ENCODE measurements around the gene PKM. TPM values are rescaled to one million over a fixed set of nuclear protein-coding genes. Genes with fewer than 3 reads are reported as not detected.
A peak's percentile ranks its signal among the peaks of the same experiment; 100 is the strongest.

Gene PKM
- total RNA-seq, 1 donor from 2014 or later: 604 TPM

DNA sequence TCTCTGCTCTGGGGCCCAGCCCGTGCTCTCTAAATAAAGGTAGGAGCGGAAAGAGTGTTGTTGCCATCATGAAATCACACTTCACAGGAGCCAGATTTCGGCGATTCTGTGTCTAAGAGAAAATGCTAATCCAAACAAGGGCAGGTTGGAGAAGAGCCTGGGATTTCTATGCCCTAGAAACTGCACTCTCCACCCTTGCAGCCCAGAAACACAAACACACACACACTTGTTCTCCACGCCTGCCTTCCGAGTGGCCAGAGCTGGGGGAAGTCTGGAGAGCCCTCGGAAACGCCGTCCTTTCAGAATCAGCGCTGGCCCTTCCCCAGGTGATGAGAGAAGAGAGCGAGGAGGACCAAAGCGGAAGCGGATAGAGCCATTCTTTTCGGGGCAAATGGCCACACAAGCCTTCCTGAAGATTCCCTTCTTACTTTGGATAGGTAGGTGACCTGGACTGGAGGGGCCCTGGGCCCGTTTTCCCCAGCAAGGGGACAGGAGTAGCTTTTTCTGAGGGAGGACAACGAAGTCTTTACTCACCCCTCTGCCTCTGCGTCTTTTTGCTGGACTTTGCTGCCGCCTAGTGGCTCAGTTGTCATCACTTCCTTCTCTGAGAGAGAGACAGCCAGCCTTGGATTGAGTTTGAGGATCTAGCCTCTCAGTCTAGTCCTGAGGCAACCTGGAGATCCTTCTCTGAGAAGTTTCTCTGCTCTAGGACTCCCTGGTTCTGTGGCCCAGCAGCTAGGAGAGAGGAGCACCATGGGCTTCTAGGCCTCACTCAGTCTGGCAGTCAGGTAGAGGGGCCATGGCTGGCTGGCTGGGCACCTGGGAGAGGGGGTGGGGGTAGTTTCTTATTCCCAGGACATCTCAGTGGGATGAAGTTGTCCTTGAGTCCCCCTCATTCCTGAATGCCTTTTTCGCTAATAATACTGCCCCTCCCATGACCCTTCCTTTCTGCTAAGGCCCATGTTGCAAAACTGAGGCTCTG is 75.1 kb downstream of the PKM start:
- H3K9me3 Mint-ChIP-seq (ENCODE audit: unreplicated experiment): no peaks in the 10 kb centered on the region
- peak; percentile 84 for DNase-seq (ENCODE audit: low spot score)
- peaks cover 4% of the 10 kb centered on the region for H3K27me3 Mint-ChIP-seq (ENCODE audit: unreplicated experiment)
- H3K4me1 Mint-ChIP-seq (ENCODE audit: unreplicated experiment): no peaks in the 10 kb centered on the region
- H3K36me3 Mint-ChIP-seq (ENCODE audit: low read depth, unreplicated experiment): no peaks in the 10 kb centered on the region
- H3K27ac Mint-ChIP-seq (ENCODE audit: unreplicated experiment): no peak overlapping the region
- TF ChIP-seq CTCF (IDR thresholded peaks at IDR 0.05; ENCODE audit: unreplicated experiment): peak; percentile 79
- H3K4me3 Mint-ChIP-seq (ENCODE audit: unreplicated experiment): peak overlapping the region; percentile 35

DNA sequence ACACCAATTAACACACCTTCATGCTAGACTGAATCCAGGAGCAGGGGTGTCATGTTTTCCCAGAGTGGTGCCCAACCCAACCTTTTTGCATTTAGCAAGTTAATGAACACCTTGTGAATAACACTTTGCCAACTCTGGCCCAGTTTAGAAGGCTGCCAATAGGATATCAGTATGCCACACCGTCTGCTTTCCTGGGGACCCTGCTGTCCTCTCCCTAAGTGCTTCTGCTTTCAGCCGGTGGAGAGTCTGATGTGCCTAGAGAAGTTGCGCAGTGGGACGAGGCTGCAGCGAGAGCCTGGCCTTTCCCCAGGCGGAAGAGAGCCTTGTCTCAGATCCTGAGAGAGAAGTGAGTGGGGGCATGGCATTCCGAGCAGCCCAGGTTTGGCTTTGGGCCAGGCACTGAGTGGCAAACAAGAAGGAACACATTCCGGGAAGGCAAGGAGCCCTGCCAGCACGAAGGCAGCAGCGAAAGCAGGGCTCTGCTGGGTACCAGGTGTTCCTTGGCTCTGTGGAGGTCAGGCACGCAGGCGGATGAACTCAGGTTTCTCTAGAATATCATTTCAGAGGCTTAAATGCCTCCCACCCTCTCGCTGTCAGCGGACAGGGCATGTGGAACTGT is 75.9 kb downstream of the PKM start:
- DNase-seq (ENCODE audit: low spot score): no peak
- Mint-ChIP-seq H3K4me3 (ENCODE audit: unreplicated experiment) (no peak overlapping the region), H3K27me3 (ENCODE audit: unreplicated experiment) (peaks cover 4% of the 10 kb centered on the region), H3K27ac (ENCODE audit: unreplicated experiment) (no peak overlapping the region), H3K36me3 (ENCODE audit: low read depth, unreplicated experiment) (no peaks in the 10 kb centered on the region), H3K9me3 (ENCODE audit: unreplicated experiment) (no peaks in the 10 kb centered on the region), H3K4me1 (ENCODE audit: unreplicated experiment) (no peaks in the 10 kb centered on the region)
- no peak for TF ChIP-seq CTCF (IDR thresholded peaks at IDR 0.05; ENCODE audit: unreplicated experiment)

GRCh38 chr15:72154316-72154715 is 76.7 kb downstream of the PKM start:
- TF ChIP-seq CTCF (IDR thresholded peaks at IDR 0.05; ENCODE audit: unreplicated experiment): no peak
- H3K27ac Mint-ChIP-seq (ENCODE audit: unreplicated experiment): no peak overlapping the region
- peaks cover 4% of the 10 kb centered on the region for H3K27me3 Mint-ChIP-seq (ENCODE audit: unreplicated experiment)
- H3K4me3 Mint-ChIP-seq (ENCODE audit: unreplicated experiment): no peak overlapping the region
- no peaks in the 10 kb centered on the region for H3K36me3 Mint-ChIP-seq (ENCODE audit: low read depth, unreplicated experiment)
- no peaks in the 10 kb centered on the region for H3K9me3 Mint-ChIP-seq (ENCODE audit: unreplicated experiment)
- H3K4me1 Mint-ChIP-seq (ENCODE audit: unreplicated experiment): no peaks in the 10 kb centered on the region
- no peak for DNase-seq (ENCODE audit: low spot score)

DNA sequence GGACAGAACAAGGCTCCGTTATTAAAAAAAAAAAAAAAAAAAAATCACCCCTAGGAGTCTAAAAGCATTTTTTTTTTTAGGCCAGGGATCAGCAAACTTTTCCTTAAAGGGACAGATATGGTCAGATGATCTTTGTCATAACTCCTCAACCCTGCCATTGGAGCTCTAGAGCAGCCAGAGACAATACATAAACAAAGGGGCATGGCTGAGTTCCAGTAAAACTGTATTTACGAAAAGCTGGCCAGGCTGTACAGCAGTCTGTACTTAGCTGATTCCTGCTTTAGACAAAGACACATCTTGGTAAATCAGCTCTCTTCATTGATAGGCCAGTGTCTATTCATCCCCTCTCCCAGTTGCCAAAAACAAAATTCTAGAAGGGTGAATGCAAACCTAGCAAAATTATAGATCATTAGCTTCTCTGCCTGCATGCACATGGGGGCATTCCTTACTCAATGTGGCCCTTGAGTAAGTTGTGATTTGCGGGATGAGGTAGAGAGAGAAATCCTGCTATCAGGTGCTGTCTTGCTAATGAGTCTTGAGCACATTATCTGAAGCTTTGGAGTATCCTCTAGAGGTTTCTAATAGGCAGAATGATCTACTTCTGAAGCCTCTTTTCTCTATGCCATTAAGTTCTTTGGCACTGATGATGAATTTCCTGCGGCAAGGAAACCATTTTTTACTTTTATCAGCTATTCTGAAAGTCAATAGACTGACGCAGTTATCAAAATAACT is 77.6 kb downstream of the PKM start:
- Mint-ChIP-seq H3K36me3 (ENCODE audit: low read depth, unreplicated experiment) (no peaks in the 10 kb centered on the region), H3K27me3 (ENCODE audit: unreplicated experiment) (peaks cover 4% of the 10 kb centered on the region), H3K4me3 (ENCODE audit: unreplicated experiment) (no peak overlapping the region), H3K9me3 (ENCODE audit: unreplicated experiment) (no peaks in the 10 kb centered on the region), H3K4me1 (ENCODE audit: unreplicated experiment) (peaks cover 2% of the 10 kb centered on the region), H3K27ac (ENCODE audit: unreplicated experiment) (no peak overlapping the region)
- no peak for TF ChIP-seq CTCF (IDR thresholded peaks at IDR 0.05; ENCODE audit: unreplicated experiment)
- DNase-seq (ENCODE audit: low spot score): no peak

Other genes starting within 250 kb of the PKM start
- 39.2 TPM for gene MYO9A, start 113.0 kb downstream of the PKM start, total RNA-seq (ENCODE audit: unreplicated experiment)
- 4.1 TPM for gene SENP8, start 112.8 kb downstream of the PKM start, total RNA-seq (ENCODE audit: unreplicated experiment)
- 0.31 TPM for gene GRAMD2A, start 33.4 kb downstream of the PKM start, total RNA-seq (ENCODE audit: unreplicated experiment)
- 77.4 TPM for gene PARP6, start 41.4 kb upstream of the PKM start, total RNA-seq (ENCODE audit: unreplicated experiment)
- 0.21 TPM for gene CELF6, start 89.0 kb upstream of the PKM start, total RNA-seq (ENCODE audit: unreplicated experiment)
- gene HEXA, start 144.8 kb upstream of the PKM start, total RNA-seq (ENCODE audit: unreplicated experiment): 123 TPM
- not detected for gene TMEM202, start 167.1 kb upstream of the PKM start, total RNA-seq (ENCODE audit: unreplicated experiment)
- 184 TPM for gene ARIH1, start 243.1 kb upstream of the PKM start, total RNA-seq (ENCODE audit: unreplicated experiment)

Measured in endothelial cell (in vitro differentiated cells).